NCI-H187 treated with DMSO at 0.1 percent for 48 hours (cell line): ENCODE data around the gene THAP2.

Experiments used
- DNase-seq: peaks from one replicate; lab custom pipeline; 2025; lab: John Stamatoyannopoulos, UW

The THAP2 gene

GRCh38 chr12:71663561-71664410 lies at the start of gene THAP2, which contains the start of gene ZFC3H1:
Gene THAP2, plus strand, starts transcription at chr12:71664301. Its CDS starts 209 bp downstream, at chr12:71664510.
Gene ZFC3H1, minus strand, starts transcription at chr12:71663848. Its CDS starts 238 bp downstream, at chr12:71663610.
- DNase-seq: peak; percentile 99

GRCh38 chr12:71621938-71622337 lies 42.2 kb upstream of the THAP2 start:
- no peak for DNase-seq

DNA sequence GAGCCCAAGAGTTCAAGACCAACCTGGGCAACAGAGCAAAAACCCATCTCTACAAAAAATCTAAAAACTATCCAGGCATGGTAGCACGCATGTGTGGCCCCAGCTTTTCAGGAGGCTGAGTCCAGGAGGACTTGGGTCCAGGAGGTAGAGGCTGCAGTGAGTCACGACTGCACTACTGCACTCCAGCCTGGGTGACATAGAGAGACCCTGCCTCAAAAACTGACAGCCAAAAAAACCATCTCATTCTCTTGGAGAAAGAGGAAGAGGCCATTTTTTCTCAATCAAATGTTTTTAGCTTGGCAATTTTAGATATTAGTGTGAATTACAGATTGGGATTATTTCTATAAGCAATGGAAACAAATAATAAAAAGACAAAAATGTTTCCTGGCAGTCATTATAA lies 38.6 kb upstream of the THAP2 start:
- no peak for DNase-seq

DNA sequence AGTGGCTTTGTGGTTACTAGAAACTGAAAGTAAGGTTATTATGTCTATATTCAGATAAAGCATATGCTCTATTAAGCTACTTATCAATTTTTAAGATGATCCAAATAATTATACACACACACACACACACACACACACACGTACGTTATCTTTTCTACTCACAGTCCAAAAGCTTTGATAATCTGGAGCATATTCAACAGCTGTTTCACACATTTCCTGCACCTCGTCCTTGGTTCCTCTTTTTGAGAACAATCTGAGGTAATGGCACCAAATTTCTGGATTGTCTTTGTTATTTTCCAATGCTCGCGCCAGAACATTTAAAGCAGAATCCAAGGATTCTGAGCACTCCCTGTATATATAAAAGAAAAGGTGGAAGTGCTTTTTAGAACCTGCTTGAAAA lies 38.0 kb upstream of the THAP2 start:
- no peak for DNase-seq

- no peak for DNase-seq
Measured at GRCh38 chr12:71626768-71627167, 37.3 kb upstream of the THAP2 start.

GRCh38 chr12:71627438-71628002 lies 36.6 kb upstream of the THAP2 start:
- DNase-seq: no peak

DNA sequence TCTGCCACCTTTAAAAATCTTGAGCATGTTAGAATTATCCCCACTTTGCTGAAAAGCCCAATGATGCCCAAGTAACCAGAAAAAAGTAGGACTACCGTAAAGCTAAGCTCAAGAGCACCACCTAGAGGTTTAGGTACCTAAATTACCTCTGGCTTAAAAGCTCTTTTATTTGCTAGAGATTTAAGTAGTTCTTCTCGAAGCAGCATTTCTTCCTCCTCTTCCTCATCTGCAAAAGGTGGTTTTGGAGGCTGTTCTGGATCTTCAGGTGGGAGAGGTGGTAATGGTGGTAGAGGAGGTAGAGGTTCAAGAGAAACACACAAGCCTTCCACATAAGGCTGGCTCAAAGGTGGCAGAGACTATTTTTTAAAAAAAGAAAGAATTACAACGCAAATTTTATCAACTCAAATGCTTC lies 27.4 kb upstream of the THAP2 start:
- peak; percentile 5 for DNase-seq

- no peak for DNase-seq
Measured at GRCh38 chr12:71638499-71638898, 25.6 kb upstream of the THAP2 start.

- no peak for DNase-seq
Measured at GRCh38 chr12:71639341-71639760, 24.8 kb upstream of the THAP2 start.

GRCh38 chr12:71640316-71640715 lies 23.8 kb upstream of the THAP2 start:
- no peak for DNase-seq

DNA sequence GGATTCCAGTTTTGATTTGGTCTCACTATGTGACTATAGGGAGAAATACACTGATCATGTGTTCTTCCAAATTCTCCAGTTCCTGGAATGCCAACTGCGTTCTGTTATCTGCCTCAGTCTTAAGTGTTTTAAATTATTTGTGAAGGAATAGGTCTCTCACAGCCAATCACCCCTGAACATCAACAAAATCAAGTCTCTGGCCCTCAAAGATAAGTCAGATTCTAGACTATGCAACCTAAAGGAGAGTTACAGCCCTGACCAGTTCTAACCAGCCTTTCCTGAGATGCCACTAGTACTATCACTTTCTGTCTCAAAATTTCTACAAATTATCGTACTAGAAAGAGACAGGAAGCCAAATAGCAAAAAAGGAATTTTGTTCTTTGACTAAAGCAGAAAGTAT lies 22.7 kb upstream of the THAP2 start:
- no peak for DNase-seq

DNA sequence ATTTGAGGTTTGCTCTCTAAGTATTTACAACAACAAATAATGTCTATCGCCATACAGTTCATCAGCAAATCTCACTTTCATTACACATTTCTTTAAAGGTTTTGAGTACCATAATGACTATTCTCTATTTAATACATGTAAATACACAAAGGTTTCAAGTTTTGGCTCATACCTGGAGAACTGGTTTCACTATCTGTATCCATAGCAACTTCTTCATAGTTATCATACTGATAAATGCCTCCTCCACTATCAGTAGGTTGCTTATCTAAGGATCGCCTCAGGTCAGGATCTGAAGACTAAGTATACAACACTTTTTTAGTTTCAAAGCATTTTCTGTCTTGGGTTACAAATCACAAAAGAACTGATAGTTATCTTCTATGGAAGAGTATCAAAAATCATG lies 21.8 kb upstream of the THAP2 start:
- DNase-seq: no peak

DNA sequence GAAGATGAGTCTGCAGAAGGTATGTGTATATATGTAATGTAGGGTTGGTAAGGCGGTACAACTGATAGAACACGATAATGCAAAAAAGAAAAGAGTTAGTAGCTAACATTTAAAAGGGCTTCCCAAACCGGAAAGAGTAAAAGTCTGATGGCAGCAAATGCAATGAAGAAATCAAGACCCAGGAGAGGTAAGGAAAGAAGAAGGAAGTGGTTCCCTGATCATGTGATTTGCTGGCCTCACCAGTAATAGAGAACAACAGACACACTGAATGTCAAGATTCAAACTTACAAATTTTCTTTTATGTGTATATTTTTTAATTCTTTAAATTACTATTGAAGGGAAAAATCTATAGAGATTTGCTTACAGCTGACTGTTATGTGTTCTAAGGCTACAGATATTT lies 18.8 kb upstream of the THAP2 start:
- no peak for DNase-seq

DNA sequence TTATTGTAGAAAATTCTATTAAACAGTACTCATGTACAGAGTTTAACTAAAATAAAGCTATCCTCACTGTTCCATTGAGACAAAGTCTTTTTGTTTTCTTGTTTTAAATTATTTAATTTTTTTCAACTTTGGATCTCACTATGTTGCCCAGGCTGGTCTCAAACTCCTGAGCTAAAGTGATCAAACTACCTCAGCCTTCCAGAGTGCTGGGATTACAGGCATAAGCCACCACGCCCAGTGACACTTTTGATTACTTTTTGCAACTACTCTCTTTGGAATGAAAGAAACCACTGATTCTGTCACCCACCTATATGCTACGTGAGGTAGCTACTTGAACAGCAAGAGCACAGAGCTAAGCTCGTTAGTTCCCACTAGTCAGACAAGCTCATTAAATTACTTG lies 17.6 kb upstream of the THAP2 start:
- DNase-seq: no peak

GRCh38 chr12:71648537-71648936 lies 15.6 kb upstream of the THAP2 start:
- DNase-seq: no peak

DNA sequence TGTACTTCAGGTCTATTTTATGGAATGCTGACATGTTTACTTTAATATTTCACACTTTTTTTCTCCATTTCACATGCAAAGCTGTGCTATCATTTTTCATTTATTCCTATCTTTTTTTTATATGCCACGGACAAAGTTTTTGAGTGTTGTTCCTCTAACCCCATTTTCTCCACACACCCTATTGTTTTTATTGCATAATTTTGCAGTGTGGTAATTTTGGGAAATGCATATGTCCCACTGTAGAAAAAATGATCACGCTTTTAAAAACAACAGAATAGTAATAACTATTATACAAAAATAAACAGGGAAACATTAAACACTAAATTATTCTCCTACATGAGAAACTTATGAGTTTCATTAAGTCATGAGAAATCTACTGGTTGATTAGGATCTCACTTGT lies 14.7 kb upstream of the THAP2 start:
- DNase-seq: no peak

DNA sequence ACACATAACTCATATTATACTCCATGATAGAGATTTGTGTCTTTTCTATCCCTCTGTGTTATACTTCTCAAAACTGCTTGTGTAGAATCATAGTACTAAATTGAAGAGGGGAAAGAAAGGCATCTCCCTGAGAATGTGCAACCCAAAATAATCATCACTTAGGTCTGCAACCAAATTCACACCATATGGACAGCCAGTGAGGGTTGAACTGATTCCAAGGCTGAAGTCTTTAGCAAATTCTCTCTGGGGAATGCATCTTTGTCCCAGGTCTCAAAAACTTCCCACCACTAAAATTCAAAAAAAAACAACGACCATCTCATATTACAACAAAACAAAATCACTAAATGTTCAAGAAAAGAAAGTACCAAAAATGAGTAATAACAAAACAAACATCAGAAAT lies 11.4 kb upstream of the THAP2 start:
- no peak for DNase-seq

DNA sequence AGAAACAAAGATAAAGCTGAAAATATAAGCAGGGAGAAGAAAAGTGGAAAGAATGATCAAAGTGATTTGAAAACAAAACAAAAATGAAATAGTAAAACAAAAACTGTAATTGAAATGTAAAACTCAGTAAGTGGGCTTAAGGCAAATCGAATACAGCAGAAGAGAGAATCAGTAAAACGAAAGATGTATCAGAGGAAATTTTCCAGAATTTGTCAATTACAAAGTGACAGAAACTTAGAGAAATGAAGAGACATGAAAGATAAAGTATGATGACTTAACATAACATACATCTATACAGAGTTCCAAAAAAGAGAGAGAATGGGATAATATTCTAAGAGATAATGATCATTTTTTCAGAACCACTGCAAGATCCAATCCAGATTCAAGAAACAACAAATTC lies 11.0 kb upstream of the THAP2 start:
- no peak for DNase-seq

- no peak for DNase-seq
Measured at GRCh38 chr12:71654200-71654599, 9.9 kb upstream of the THAP2 start.

DNA sequence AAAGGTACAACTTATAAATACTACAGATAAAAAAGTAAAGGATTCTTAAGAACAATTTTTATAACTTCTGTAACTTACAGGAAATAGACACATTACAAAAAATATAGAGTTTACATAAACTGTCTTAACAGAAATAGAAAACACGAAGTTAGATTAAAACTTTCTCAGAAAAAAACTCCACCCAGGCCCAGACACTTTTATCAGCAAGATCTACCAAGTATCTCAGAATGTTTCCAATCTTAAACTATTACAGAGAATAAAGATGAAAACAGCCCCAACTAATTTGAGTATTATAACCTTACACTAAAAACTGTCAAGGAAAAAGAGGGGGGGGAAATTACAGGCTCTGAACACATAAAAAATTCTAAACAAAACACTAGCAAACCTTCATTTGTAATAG lies 8.6 kb upstream of the THAP2 start:
- no peak for DNase-seq

- no peak for DNase-seq
Measured at GRCh38 chr12:71655907-71656306, 8.2 kb upstream of the THAP2 start.

DNA sequence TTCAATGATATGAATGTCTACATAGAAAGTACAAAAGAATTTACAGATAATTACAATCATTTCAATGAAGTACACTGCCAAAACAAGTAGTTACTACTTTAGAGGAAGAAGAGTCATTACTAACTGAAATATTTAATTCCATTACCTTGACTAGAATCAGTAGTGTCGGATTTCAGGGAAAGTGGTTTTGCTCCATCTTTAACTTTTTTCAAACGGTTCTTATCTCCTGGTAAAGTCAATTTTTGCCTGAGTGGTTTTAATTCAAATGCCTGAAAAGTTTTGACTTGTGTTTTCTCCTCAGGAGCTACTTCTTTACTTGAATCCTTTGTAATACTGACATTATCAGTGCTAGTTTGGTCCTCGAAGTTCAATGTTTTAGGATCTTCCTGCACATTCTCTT lies 7.4 kb upstream of the THAP2 start:
- no peak for DNase-seq

- DNase-seq: no peak
Measured at GRCh38 chr12:71661977-71662530, 2.0 kb upstream of the THAP2 start.
